Retina (tissue), 1 donor: ENCODE data around the gene AIF1.

ENCODE experiments used
- DNase-seq: peaks from one replicate; pipeline ENCODE4 v3.0.0-alpha.2; 2016

The AIF1 gene

DNA sequence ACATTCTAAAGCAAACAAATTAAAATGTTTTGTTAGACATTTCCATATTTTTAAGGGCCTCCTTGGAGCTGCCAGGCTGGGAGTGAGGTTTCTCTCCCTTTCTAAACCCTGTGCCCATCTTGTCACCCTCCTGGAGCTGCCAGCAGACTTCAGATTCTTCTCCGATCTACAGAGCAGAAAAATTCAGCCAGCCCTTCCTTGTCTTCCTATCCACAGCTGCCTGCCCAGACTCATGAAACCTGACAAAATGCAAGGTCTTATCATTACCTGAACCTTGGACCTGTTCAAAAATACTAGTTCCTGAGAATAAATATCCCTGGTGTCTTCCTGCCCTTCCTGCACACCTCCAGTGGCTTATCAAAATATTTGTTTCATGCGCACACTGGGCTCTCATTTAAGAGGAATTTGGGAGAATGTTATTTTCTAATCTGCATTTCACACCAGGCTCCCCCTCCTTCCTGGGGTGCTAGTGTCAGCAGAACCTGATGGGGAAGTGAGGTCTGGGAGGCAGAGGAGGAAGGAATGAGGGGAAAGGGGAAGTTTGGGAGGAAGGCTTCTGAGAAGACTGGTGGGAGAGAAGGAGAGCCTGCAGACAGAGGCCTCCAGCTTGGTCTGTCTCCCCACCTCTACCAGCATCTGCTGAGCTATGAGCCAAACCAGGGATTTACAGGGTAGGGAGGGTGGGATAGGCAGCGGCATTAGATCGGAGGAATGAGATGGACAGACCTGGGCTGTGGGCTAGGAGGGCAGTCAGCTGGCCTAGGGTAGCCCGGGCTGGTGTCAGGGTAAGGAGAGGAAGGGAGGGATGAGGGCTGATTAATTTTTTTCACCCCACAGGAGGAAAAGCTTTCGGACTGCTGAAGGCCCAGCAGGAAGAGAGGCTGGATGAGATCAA is at the start of gene AIF1:
Gene AIF1, plus strand, starts transcription at position 551 of the 895 bp plus-strand sequence. Its CDS starts 96 bp downstream, at position 647.
- DNase-seq = no peak

GRCh38 chr6:31567531-31568370 is 47.3 kb upstream of the AIF1 start:
- DNase-seq = no peak

DNA sequence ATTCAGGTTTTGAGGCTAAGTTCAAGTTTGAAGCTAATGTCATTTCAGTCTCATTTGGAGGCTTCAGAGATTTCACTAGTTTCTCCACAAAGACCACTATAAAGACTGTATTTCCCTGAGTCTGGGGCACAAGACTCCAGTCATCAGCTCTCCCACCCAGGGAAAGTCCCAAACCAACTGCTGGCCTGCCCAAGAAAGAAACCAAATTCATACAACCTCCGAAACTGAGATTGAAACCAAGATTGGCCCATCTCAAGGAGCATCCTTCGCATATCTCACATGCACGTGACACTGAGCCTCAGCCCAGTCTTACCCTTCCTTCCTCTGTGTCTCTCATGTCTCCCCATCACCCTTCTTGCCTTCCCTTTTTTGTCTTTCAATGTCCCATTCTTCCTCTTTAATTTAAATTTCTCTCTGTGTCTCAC is 46.5 kb upstream of the AIF1 start:
- DNase-seq = no peak

GRCh38 chr6:31569861-31570536 is 45.0 kb upstream of the AIF1 start:
- no peak for DNase-seq

DNA sequence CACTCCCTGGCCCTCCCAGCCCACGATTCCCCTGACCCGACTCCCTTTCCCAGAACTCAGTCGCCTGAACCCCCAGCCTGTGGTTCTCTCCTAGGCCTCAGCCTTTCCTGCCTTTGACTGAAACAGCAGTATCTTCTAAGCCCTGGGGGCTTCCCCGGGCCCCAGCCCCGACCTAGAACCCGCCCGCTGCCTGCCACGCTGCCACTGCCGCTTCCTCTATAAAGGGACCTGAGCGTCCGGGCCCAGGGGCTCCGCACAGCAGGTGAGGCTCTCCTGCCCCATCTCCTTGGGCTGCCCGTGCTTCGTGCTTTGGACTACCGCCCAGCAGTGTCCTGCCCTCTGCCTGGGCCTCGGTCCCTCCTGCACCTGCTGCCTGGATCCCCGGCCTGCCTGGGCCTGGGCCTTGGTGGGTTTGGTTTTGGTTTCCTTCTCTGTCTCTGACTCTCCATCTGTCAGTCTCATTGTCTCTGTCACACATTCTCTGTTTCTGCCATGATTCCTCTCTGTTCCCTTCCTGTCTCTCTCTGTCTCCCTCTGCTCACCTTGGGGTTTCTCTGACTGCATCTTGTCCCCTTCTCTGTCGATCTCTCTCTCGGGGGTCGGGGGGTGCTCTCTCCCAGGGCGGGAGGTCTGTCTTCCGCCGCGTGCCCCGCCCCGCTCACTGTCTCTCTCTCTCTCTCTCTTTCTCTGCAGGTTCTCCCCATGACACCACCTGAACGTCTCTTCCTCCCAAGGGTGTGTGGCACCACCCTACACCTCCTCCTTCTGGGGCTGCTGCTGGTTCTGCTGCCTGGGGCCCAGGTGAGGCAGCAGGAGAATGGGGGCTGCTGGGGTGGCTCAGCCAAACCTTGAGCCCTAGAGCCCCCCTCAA is 42.8 kb upstream of the AIF1 start, which contains the start of gene LTA:
Gene LTA, plus strand, starts transcription at position 249 of the 871 bp plus-strand sequence. Its CDS starts 454 bp downstream, at position 703.
- no peak for DNase-seq

DNA sequence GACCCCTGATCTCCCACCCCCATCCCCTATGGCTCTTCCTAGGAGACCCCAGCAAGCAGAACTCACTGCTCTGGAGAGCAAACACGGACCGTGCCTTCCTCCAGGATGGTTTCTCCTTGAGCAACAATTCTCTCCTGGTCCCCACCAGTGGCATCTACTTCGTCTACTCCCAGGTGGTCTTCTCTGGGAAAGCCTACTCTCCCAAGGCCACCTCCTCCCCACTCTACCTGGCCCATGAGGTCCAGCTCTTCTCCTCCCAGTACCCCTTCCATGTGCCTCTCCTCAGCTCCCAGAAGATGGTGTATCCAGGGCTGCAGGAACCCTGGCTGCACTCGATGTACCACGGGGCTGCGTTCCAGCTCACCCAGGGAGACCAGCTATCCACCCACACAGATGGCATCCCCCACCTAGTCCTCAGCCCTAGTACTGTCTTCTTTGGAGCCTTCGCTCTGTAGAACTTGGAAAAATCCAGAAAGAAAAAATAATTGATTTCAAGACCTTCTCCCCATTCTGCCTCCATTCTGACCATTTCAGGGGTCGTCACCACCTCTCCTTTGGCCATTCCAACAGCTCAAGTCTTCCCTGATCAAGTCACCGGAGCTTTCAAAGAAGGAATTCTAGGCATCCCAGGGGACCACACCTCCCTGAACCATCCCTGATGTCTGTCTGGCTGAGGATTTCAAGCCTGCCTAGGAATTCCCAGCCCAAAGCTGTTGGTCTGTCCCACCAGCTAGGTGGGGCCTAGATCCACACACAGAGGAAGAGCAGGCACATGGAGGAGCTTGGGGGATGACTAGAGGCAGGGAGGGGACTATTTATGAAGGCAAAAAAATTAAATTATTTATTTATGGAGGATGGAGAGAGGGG is 41.6 kb upstream of the AIF1 start:
- DNase-seq = no peak

GRCh38 chr6:31574106-31575061 is 40.6 kb upstream of the AIF1 start:
- no peak for DNase-seq

DNA sequence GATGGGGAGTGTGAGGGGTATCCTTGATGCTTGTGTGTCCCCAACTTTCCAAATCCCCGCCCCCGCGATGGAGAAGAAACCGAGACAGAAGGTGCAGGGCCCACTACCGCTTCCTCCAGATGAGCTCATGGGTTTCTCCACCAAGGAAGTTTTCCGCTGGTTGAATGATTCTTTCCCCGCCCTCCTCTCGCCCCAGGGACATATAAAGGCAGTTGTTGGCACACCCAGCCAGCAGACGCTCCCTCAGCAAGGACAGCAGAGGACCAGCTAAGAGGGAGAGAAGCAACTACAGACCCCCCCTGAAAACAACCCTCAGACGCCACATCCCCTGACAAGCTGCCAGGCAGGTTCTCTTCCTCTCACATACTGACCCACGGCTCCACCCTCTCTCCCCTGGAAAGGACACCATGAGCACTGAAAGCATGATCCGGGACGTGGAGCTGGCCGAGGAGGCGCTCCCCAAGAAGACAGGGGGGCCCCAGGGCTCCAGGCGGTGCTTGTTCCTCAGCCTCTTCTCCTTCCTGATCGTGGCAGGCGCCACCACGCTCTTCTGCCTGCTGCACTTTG is 39.6 kb upstream of the AIF1 start, which contains the start of gene TNF:
Gene TNF, plus strand, starts transcription at position 231 of the 567 bp plus-strand sequence. Its CDS starts 177 bp downstream, at position 408.
- no peak for DNase-seq

- DNase-seq = no peak
Measured at GRCh38 chr6:31575952-31576685, 38.9 kb upstream of the AIF1 start.

GRCh38 chr6:31576897-31577578 is 38.0 kb upstream of the AIF1 start:
- no peak for DNase-seq

DNA sequence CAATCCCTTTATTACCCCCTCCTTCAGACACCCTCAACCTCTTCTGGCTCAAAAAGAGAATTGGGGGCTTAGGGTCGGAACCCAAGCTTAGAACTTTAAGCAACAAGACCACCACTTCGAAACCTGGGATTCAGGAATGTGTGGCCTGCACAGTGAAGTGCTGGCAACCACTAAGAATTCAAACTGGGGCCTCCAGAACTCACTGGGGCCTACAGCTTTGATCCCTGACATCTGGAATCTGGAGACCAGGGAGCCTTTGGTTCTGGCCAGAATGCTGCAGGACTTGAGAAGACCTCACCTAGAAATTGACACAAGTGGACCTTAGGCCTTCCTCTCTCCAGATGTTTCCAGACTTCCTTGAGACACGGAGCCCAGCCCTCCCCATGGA is 37.5 kb upstream of the AIF1 start:
- no peak for DNase-seq

DNA sequence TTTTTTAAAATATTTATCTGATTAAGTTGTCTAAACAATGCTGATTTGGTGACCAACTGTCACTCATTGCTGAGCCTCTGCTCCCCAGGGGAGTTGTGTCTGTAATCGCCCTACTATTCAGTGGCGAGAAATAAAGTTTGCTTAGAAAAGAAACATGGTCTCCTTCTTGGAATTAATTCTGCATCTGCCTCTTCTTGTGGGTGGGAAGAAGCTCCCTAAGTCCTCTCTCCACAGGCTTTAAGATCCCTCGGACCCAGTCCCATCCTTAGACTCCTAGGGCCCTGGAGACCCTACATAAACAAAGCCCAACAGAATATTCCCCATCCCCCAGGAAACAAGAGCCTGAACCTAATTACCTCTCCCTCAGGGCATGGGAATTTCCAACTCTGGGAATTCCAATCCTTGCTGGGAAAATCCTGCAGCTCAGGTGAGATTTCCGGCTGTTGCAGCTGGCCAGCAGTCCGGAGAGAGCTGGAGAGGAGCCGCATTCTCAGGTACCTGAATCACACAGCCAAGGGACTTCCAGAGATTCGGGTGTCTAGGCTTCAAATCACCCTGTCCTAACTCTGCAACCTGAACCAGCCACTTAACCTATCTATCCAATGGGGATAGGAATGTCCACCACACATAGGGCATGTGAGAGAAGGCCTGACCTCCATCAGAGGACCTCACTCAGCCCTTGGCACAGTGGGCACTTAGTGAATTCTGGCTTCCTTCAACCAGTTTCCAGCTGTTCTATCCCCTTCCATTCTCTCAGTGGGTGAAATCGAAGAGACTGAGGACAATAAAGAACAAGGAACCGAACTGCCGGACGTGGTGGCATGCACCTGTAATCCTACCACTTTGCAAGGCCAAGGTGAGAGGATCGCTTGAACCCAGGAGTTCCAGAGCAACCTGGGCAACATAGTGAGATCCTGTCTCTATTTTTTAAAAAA is 36.6 kb upstream of the AIF1 start:
- no peak for DNase-seq

GRCh38 chr6:31579119-31579505 is 35.9 kb upstream of the AIF1 start:
- no peak for DNase-seq

DNA sequence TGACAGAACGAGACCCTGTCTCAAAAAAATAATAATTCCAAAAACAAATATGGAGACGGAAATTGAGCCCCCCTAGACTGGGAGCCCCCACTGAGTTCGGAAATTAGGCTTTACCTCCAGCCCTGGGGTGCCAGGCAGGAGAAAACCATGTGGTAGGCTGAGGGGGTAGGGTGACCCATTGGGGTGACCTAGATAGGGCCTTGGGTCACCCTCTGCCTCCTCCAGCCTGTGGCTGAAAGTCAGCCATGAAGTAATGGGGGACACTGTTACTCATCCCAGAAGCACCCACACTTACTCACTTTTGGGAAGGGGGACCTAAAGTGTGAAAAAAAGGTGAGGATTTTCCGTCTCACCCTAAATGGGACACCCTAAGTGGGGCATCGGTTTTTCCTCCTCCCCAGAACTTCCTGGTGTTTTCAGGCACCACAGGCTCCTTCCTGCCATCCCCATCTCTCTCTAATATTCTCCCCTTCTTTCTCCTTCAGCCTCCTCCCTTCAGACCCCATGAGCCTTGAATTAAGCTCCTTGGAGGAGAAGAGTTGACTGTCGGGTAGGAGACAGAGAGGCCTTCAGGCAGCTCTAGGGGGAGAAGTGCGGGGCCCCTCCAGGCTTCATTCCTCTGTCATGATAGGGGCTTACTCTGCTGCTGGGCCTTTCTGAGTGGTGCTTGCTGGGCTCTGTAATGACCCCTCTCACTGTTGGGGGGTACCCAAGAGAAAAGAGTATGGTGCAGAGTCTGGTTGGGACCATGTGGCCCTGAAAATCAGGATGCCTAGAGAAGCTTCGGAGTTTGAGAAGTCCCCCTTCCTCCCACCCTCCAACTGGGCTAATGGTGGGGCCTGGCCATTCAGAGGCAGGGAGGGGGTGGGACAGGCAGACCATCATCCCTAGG is 35.2 kb upstream of the AIF1 start:
- no peak for DNase-seq

DNA sequence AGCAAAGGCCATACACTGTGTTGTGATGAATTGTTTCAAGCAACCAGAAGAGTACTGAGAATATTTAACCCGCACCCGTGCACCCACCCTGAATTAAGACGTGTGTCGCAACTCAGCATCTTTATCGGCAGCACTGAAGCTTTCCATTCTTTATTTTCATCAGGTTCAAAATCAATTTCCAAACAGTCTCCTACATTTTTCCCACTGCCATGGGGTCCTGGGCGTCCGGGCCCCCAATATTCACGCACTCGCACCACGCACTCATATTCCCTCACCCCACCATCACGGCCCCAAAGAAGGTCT is 34.6 kb upstream of the AIF1 start:
- no peak for DNase-seq
